SK-N-SH (cell line): Measurements from ENCODE around the gene BEND4. TPM values are rescaled to one million over a fixed set of nuclear protein-coding genes. Genes with fewer than 3 reads are reported as not detected.

ENCODE experiments used
- CTCF ChIA-PET: fragments of 300-600, 350-600 bp; formaldehyde crosslinking; extraction: SDS; loops from one replicate; lab custom pipeline; 2021; lab: Yijun Ruan, JAX
- POLR2A ChIA-PET: fragments of 350-600 bp; sonication (Branson Sonifier 250); formaldehyde crosslinking; extraction: SDS; loops from one replicate; lab custom pipeline; 2020; ENCODE audit warnings: antibody characterized with exemption, inconsistent platforms; lab: Yijun Ruan, JAX
- DNase-seq: peaks from one replicate; pipeline ENCODE4 v3.0.0; 2012
- H2AFZ ChIP-seq: fragments of 200-600 bp; sonication (generic); 2 replicates; pipeline ENCODE4 v1.8.1; 2016; ENCODE audit warnings: antibody characterized with exemption, mild to moderate bottlenecking, low read depth
- H3F3A ChIP-seq: fragments of 200-600 bp; sonication (generic); replicated peaks from 2 replicates; pipeline ENCODE3; 2016; ENCODE audit warnings: antibody characterized with exemption, mild to moderate bottlenecking; ENCODE audit not compliant: insufficient read depth
- H3K27ac ChIP-seq, 2 experiments: fragments of 200-500 bp in 1 of 2; fragments of 200-600 bp in 1 of 2; sonication (Bioruptor generic) in 1 of 2; sonication (generic), shearing (Covaris generic) in 1 of 2; 2 replicates each; pipeline versions ENCODE4 v1.5.1 to v1.6.1; 2014 to 2016; ENCODE audit warnings: low read depth in 2 of 2, inconsistent platforms in 1 of 2, low read length in 1 of 2, mild to moderate bottlenecking in 1 of 2, mixed read lengths in 1 of 2
- H3K27me3 ChIP-seq: fragments of 200-600 bp; sonication (generic), shearing (Covaris generic); 2 replicates; pipeline ENCODE4 v1.6.1; 2016; ENCODE audit warnings: mixed run types; ENCODE audit not compliant: insufficient read depth
- H3K36me3 ChIP-seq, 2 experiments: fragments of 200-500 bp in 1 of 2; fragments of 200-600 bp in 1 of 2; sonication (Bioruptor generic) in 1 of 2; sonication (generic) in 1 of 2; replicated peaks in 1 of 2; 2 replicates each; pipeline versions ENCODE3 to v1.5.1; 2014 to 2016; ENCODE audit warnings: low read length in 1 of 2, mild to moderate bottlenecking in 1 of 2; ENCODE audit not compliant: insufficient read depth in 2 of 2, control insufficient read depth in 1 of 2
- H3K4me1 ChIP-seq, 2 experiments: fragments of 200-500 bp in 1 of 2; fragments of 200-600 bp in 1 of 2; sonication (Bioruptor generic) in 1 of 2; sonication (generic), shearing (Covaris generic) in 1 of 2; 2 replicates each; pipeline versions ENCODE4 v1.5.1 to v1.6.1; 2014 to 2016; ENCODE audit warnings: low read depth in 1 of 2, low read length in 1 of 2, mixed run types in 1 of 2; ENCODE audit not compliant: insufficient read depth in 2 of 2, control insufficient read depth in 1 of 2
- H3K4me2 ChIP-seq: fragments of 200-600 bp; sonication (generic), shearing (Covaris generic); 2 replicates; pipeline ENCODE4 v1.6.1; 2017; ENCODE audit warnings: mixed run types
- H3K4me3 ChIP-seq, 2 experiments: fragments of 200-500 bp in 1 of 2; fragments of 200-600 bp in 1 of 2; sonication (Bioruptor generic) in 1 of 2; sonication (generic), shearing (Covaris generic) in 1 of 2; 2 replicates each; pipeline versions ENCODE4 v1.5.1 to v1.8.1; 2014 to 2016; ENCODE audit warnings: low read depth in 2 of 2, inconsistent platforms in 1 of 2, low read length in 1 of 2, mild to moderate bottlenecking in 1 of 2, mixed read lengths in 1 of 2, moderate library complexity in 1 of 2
- H3K79me2 ChIP-seq: fragments of 200-600 bp; sonication (generic); 2 replicates; pipeline ENCODE4 v1.8.1; 2017; ENCODE audit warnings: mild to moderate bottlenecking; ENCODE audit not compliant: insufficient read depth
- H3K9ac ChIP-seq: fragments of 200-600 bp; sonication (generic); 2 replicates; pipeline ENCODE4 v1.6.1; 2017; ENCODE audit warnings: mixed run types
- H3K9me2 ChIP-seq: fragments of 200-600 bp; sonication (generic); 2 replicates; pipeline ENCODE4 v1.6.1; 2017; ENCODE audit warnings: mixed run types
- H3K9me3 ChIP-seq: fragments of 200-600 bp; sonication (generic); 2 replicates; pipeline ENCODE4 v1.6.1; 2017; ENCODE audit warnings: mixed run types, mild to moderate bottlenecking, moderate library complexity
- H4K20me1 ChIP-seq: fragments of 200-600 bp; sonication (generic); 2 replicates; pipeline ENCODE4 v1.6.1; 2017; ENCODE audit warnings: mild to moderate bottlenecking, mixed run types; ENCODE audit not compliant: insufficient read depth
- CHD2 ChIP-seq: fragments of 150-350 bp; IDR thresholded peaks from 2 replicates; pipeline ENCODE4 v1.6.1; 2018; ENCODE audit warnings: low read length; ENCODE audit not compliant: partially characterized antibody
- CTCF ChIP-seq: fragments of 200-600 bp; sonication (generic); IDR thresholded peaks from 2 replicates; pipeline ENCODE4 v1.6.1; 2017; ENCODE audit warnings: antibody characterized with exemption, mild to moderate bottlenecking, moderate library complexity
- EP300 ChIP-seq, 2 experiments: IDR thresholded peaks; 2 replicates each; pipeline versions ENCODE4 v1.4.0 to v1.6.1; 2012; ENCODE audit warnings: borderline replicate concordance in 1 of 2, low read depth in 1 of 2, low read length in 1 of 2
- FOXJ3 ChIP-seq: sonication (generic); formaldehyde crosslinking; IDR thresholded peaks from 2 replicates; pipeline ENCODE4 v1.5.1; 2020; ENCODE audit warnings: mild to moderate bottlenecking, missing genetic modification reagents
- FOXM1 ChIP-seq: IDR thresholded peaks from 2 replicates; pipeline ENCODE4 v1.4.0; 2012; ENCODE audit warnings: low read depth, mild to moderate bottlenecking
- GABPA ChIP-seq: IDR thresholded peaks from 2 replicates; pipeline ENCODE4 v1.4.0; 2012; ENCODE audit warnings: low read depth, mild to moderate bottlenecking
- MAX ChIP-seq: IDR thresholded peaks from 2 replicates; pipeline ENCODE4 v1.4.0; 2012; ENCODE audit warnings: low read depth
- MEF2A ChIP-seq: IDR thresholded peaks from 2 replicates; pipeline ENCODE4 v1.4.0; 2012; ENCODE audit warnings: low read depth, borderline replicate concordance
- NRF1 ChIP-seq: IDR thresholded peaks from 2 replicates; pipeline ENCODE4 v1.6.1; 2012; ENCODE audit warnings: low read depth, mild to moderate bottlenecking, low read length
- POLR2AphosphoS5 ChIP-seq: IDR thresholded peaks from 2 replicates; pipeline ENCODE4 v1.6.1; 2012; ENCODE audit warnings: low read depth, low read length
- RAD21 ChIP-seq: IDR thresholded peaks from 2 replicates; pipeline ENCODE4 v1.6.1; 2012; ENCODE audit warnings: mild to moderate bottlenecking, low read length
- RCOR1 ChIP-seq: fragments of 150-350 bp; IDR thresholded peaks from 2 replicates; pipeline ENCODE4 v1.6.1; 2017; ENCODE audit warnings: antibody characterized with exemption, low read length
- REST ChIP-seq: IDR thresholded peaks from 2 replicates; pipeline ENCODE4 v1.6.1; 2012; ENCODE audit warnings: mild to moderate bottlenecking, low read depth, low read length, moderate library complexity
- RXRA ChIP-seq: IDR thresholded peaks from 2 replicates; pipeline ENCODE4 v1.4.0; 2012; ENCODE audit warnings: low read depth, mild to moderate bottlenecking, borderline replicate concordance
- SMC3 ChIP-seq: IDR thresholded peaks from 2 replicates; pipeline ENCODE4 v1.6.1; 2012; ENCODE audit warnings: low read depth, low read length, improper control_type of control experiment
- TEAD4 ChIP-seq: IDR thresholded peaks from 2 replicates; pipeline ENCODE4 v1.4.0; 2012; ENCODE audit warnings: mild to moderate bottlenecking, borderline replicate concordance; ENCODE audit not compliant: insufficient read depth
- USF1 ChIP-seq: IDR thresholded peaks from 2 replicates; pipeline ENCODE4 v1.4.0; 2012; ENCODE audit warnings: low read depth, borderline replicate concordance
- YY1 ChIP-seq: IDR thresholded peaks from 2 replicates; pipeline ENCODE4 v1.4.0; 2012; ENCODE audit warnings: low read depth, mild to moderate bottlenecking
- WGBS: methylation state at CpG from one replicate; pipeline ENCODE4 v1.1.6; 2017; ENCODE audit warnings: low lambda C conversion rate; 5-methylcytosine and 5-hydroxymethylcytosine counted together
- polyA plus RNA-seq, 3 experiments: library from polyadenylated mRNA; depleted of rRNA; stranded (reverse); fragments of >200 nt; gene quantifications; 2 replicates each; pipeline ENCODE4 v1.2.3, GENCODE V29; 2012

The BEND4 gene
- 0.02 and 0.03 TPM in 2 replicates for polyA plus RNA-seq (2012; rRNA removed)
- 0.03 and 0.04 TPM in 2 replicates for polyA plus RNA-seq (2012; cell fraction: cytosol; rRNA removed)
- 0.02 and 0.04 TPM in 2 replicates for polyA plus RNA-seq (2012; cell fraction: nucleus; rRNA removed)

- peak; percentile 17 for DNase-seq
- Histone ChIP-seq H3K4me2 (peak within 1 kb of the TSS; percentile 65), H3K4me3 (peak within 1 kb of the TSS; percentile 49 to 53), H3K36me3 (no peaks in the 10 kb centered on the region), H2AFZ (peak within 1 kb of the TSS; percentile 79; the same call in 1 of the 2 replicates), H3K27me3 (peaks cover 52% of the 10 kb centered on the region), H3K4me1 (peaks cover 0 to 3% of the 10 kb centered on the region in 2 experiments; a peak in 1 of 4 replicates), H3F3A (no peaks in the 10 kb centered on the region), H3K9me2 (no peaks in the 10 kb centered on the region), H3K9me3 (no peaks in the 10 kb centered on the region), H3K9ac (no peak within 1 kb of the TSS), H4K20me1 (no peaks in the 10 kb centered on the region), H3K79me2 (no peaks in the 10 kb centered on the region), H3K27ac (no peak within 1 kb of the TSS; a peak in 1 of 4 replicates)
- TF ChIP-seq RAD21 (peak; percentile 14; the same call in 1 of the 2 replicates), NRF1 (no peak), RXRA (no peak)
- 23% methylated on average over 43 of the region's 49 CpGs for WGBS
- ChIA-PET CTCF (interaction anchor here (0.7 to 1.3 kb wide), 2 partner anchors 11 to 92 kb away, joined by 3 read pairs; no protein-coding TSS in a partner anchor), POLR2A (no interaction called here)
Measured at GRCh38 chr4:42152507-42153504, at the start of gene BEND4. BEND4 (minus strand) TSS chr4:42152655; CDS start chr4:42152143, 512 bp downstream.

- no peaks in the 10 kb centered on the region for H4K20me1 ChIP-seq
- CTCF ChIA-PET = no interaction called here
- H3F3A ChIP-seq = no peaks in the 10 kb centered on the region
- no peaks in the 10 kb centered on the region for H3K27me3 ChIP-seq
- POLR2A ChIA-PET = no interaction called here
- no peaks in the 10 kb centered on the region for H3K9me3 ChIP-seq
- 33% methylated on average over 5 of the region's 5 CpGs for WGBS
- no peak overlapping the region for H2AFZ ChIP-seq
- no peaks in the 10 kb centered on the region for H3K36me3 ChIP-seq
- H3K4me1 ChIP-seq = no peaks in the 10 kb centered on the region; a peak in 1 of 4 replicates
- TF ChIP-seq RXRA = no peak
- TF ChIP-seq GABPA = no peak
- TF ChIP-seq MEF2A = no peak
- TF ChIP-seq YY1 = no peak
- TF ChIP-seq REST = no peak
- TF ChIP-seq FOXJ3 (CRISPR knock-in tag) = no peak
- TF ChIP-seq SMC3 = no peak
- no peak for TF ChIP-seq TEAD4
- no peak for TF ChIP-seq POLR2AphosphoS5
- no peak for TF ChIP-seq RCOR1
- no peak for TF ChIP-seq NRF1
- no peak for TF ChIP-seq RAD21
- no peak for TF ChIP-seq MAX
- TF ChIP-seq EP300 (IDR thresholded peaks at IDR 0.05; ENCODE audit: borderline replicate concordance in 1 of 2, low read depth in 1 of 2, low read length in 1 of 2) = no peak
- no peak for TF ChIP-seq USF1
- TF ChIP-seq FOXM1 = no peak
- no peak for TF ChIP-seq CHD2
- TF ChIP-seq CTCF = no peak
- TF ChIP-seq, all 33 proteins: peak for 0
- Histone ChIP-seq H3K79me2 (no peaks in the 10 kb centered on the region), H3K27ac (no peak overlapping the region), H3K9ac (no peak overlapping the region), H3K4me2 (no peak overlapping the region), H3K4me3 (no peak overlapping the region), H3K9me2 (no peaks in the 10 kb centered on the region)
- DNase-seq = no peak
Measured at GRCh38 chr4:42197341-42197740, 44.9 kb upstream of the BEND4 start.
